Activated B cell treated with CpG ODN at 0.5 μM for 24 hours (primary cell): ENCODE data around the gene PCDHB12. TPM values are rescaled to one million over a fixed set of nuclear protein-coding genes. Genes with fewer than 3 reads are reported as not detected.
"Not testable (repeated sequence)": the region's sequence is repeated elsewhere in the genome, so short reads cannot be mapped to it uniquely, and the experiment has no call there.

Experiments used
- ATAC-seq: fragments of 200-7000 bp; cut with Tn5 transposase; one replicate; pipeline ENCODE4 v1.10.0; 2021; ENCODE audit warnings: low read depth, mild to moderate bottlenecking, moderate library complexity
- CTCF ChIA-PET: fragments of 350-600 bp; sonication (Branson Sonifier 250); formaldehyde crosslinking; loops from one replicate; lab custom pipeline; 2021; ENCODE audit warnings: antibody characterized with exemption; lab: Charles Lee
- POLR2A ChIA-PET: fragments of 350-600 bp; sonication (Branson Sonifier 250); formaldehyde crosslinking; loops from one replicate; lab custom pipeline; 2021; ENCODE audit warnings: antibody characterized with exemption; lab: Charles Lee
- DNase-seq: peaks from one replicate; pipeline ENCODE4 v3.0.0; 2022
- H3K27ac Mint-ChIP-seq: one replicate; pipeline ENCODE4 v1.8.0; 2020; ENCODE audit warnings: mixed read lengths
- H3K27me3 Mint-ChIP-seq: one replicate; pipeline ENCODE4 v1.8.0; 2021; ENCODE audit warnings: mixed read lengths
- H3K36me3 Mint-ChIP-seq: one replicate; pipeline ENCODE4 v1.8.0; 2021; ENCODE audit warnings: low read depth, mixed read lengths
- H3K4me1 Mint-ChIP-seq: one replicate; pipeline ENCODE4 v1.8.0; 2021; ENCODE audit warnings: mixed read lengths
- H3K4me3 Mint-ChIP-seq: one replicate; pipeline ENCODE4 v1.8.0; 2020; ENCODE audit warnings: mild to moderate bottlenecking, mixed read lengths
- H3K9me3 Mint-ChIP-seq: one replicate; pipeline ENCODE4 v1.8.0; 2020; ENCODE audit warnings: mixed read lengths
- intact Hi-C: fragments of 100-400 bp; cut with micrococcal nuclease; formaldehyde crosslinking; loops from one replicate; pipeline ENCODE4 v1.15.1; 2024
- total RNA-seq: library from RNA; stranded (reverse); gene quantifications from 2 replicates; pipeline ENCODE4 v1.2.3, GENCODE V29; 2022
- TF ChIP-seq, protein P1 (sequence below): fragments of 200-600 bp; IDR thresholded peaks from one replicate; pipeline ENCODE4 v1.8.0; 2022; ENCODE audit warnings: antibody characterized with exemption, mild to moderate bottlenecking

PCDHB12 gene
- total RNA-seq, 1 donor from 2014 or later, result not detected

DNA sequence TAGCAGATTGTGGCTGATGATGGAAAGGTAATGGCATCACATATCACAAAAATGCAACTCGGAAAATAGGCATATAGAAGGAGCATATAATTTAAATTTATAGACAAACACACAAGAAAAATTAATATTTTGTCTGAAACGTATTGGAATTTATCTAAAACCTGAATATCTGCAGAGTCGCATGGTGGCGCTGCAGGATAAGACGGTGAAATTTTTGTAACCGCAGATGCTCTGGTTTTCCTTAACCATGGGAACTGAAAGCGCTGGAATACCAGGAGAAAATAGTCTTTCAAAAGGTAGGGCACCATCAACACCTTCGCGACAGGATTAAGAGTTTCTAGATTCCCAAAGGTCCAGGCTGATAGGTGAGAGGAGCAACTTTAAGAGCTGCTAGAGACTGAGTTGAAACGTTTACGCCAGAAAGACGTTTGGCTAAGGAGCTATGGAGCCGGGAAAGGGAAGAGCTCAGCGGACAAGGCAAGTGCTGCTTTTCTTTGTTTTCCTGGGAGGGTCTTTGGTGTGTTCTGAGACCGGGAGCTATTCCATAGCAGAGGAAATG, 25.7 kb downstream of the PCDHB12 start:
- CTCF ChIA-PET, result no interaction called here
- intact Hi-C loops, result no loop called here

DNA sequence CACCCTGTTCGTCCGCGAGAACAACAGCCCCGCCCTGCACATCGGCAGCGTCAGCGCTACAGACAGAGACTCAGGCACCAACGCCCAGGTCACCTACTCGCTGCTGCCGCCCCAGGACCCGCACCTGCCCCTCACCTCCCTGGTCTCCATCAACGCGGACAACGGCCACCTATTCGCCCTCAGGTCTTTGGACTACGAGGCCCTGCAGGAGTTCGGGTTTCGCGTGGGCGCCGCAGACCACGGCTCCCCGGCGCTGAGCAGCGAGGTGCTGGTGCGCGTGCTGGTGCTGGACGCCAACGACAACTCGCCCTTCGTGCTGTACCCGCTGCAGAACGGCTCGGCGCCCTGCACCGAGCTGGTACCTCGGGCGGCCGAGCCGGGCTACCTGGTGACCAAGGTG, 27.4 kb downstream of the PCDHB12 start:
- POLR2A ChIA-PET, CTCF ChIA-PET, H3K4me1 Mint-ChIP-seq, H3K4me3 Mint-ChIP-seq, intact Hi-C loops, DNase-seq, ATAC-seq, H3K27ac Mint-ChIP-seq: not testable (repeated sequence)
- Mint-ChIP-seq H3K9me3 (peaks cover 46% of the 10 kb centered on the region), H3K27me3 (peaks cover 17% of the 10 kb centered on the region), H3K36me3 (peaks cover 13% of the 10 kb centered on the region)

More for the DNA sequence above, 25.7 kb downstream of the PCDHB12 start:
- Mint-ChIP-seq H3K27me3 (peaks cover 5% of the 10 kb centered on the region), H3K27ac (no peak overlapping the region), H3K4me3 (no peak overlapping the region), H3K9me3 (peaks cover 31% of the 10 kb centered on the region), H3K4me1 (no peaks in the 10 kb centered on the region), H3K36me3 (peaks cover 4% of the 10 kb centered on the region)
- POLR2A ChIA-PET, result no interaction called here
- ATAC-seq (no peak), DNase-seq (no peak)
- TF ChIP-seq, protein P1, sequence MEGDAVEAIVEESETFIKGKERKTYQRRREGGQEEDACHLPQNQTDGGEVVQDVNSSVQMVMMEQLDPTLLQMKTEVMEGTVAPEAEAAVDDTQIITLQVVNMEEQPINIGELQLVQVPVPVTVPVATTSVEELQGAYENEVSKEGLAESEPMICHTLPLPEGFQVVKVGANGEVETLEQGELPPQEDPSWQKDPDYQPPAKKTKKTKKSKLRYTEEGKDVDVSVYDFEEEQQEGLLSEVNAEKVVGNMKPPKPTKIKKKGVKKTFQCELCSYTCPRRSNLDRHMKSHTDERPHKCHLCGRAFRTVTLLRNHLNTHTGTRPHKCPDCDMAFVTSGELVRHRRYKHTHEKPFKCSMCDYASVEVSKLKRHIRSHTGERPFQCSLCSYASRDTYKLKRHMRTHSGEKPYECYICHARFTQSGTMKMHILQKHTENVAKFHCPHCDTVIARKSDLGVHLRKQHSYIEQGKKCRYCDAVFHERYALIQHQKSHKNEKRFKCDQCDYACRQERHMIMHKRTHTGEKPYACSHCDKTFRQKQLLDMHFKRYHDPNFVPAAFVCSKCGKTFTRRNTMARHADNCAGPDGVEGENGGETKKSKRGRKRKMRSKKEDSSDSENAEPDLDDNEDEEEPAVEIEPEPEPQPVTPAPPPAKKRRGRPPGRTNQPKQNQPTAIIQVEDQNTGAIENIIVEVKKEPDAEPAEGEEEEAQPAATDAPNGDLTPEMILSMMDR, result no peak

DNA sequence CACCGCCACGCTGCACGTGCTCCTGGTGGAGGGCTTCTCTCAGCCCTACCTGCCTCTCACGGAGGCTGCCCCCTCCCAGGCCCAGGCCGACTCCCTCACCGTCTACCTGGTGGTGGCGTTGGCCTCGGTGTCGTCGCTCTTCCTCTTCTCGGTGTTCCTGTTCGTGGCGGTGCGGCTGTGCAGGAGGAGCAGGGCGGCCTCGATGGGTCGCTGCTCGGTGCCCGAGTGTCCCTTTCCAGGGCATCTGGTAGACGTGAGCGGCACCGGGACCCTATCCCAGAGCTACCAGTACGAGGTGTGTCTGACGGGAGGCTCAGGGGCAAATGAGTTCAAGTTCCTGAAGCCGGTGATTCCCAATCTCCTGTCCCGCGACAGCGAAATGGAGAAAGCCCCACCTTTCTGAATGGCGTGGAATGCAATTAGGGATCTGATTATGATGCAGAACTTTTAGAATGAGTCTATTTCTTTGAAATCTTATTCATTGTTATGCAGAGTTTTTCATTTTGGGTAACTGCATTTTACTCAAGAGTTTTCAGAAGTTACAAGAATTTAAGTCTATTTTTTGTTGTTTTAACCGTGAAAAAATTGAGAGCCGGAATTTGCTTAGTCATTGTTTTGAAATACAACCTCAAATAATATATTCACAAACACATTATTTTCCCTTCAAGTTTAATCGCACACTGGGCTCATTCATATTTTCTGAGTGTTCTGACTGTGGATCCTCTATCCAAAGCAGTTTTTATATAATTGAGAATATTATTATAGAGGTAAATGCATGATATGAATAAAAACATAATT, 28.2 kb downstream of the PCDHB12 start:
- H3K9me3 Mint-ChIP-seq, result peaks cover 47% of the 10 kb centered on the region
- peaks cover 14% of the 10 kb centered on the region for H3K36me3 Mint-ChIP-seq
- peaks cover 17% of the 10 kb centered on the region for H3K27me3 Mint-ChIP-seq
- no peak for DNase-seq
- no peak for ATAC-seq
- TF ChIP-seq, protein P1, result no peak
- H3K4me3 Mint-ChIP-seq, result no peak overlapping the region
- CTCF ChIA-PET, result no interaction called here
- no peak overlapping the region for H3K27ac Mint-ChIP-seq
- POLR2A ChIA-PET, result no interaction called here
- intact Hi-C loops, result no loop called here
- no peaks in the 10 kb centered on the region for H3K4me1 Mint-ChIP-seq

DNA sequence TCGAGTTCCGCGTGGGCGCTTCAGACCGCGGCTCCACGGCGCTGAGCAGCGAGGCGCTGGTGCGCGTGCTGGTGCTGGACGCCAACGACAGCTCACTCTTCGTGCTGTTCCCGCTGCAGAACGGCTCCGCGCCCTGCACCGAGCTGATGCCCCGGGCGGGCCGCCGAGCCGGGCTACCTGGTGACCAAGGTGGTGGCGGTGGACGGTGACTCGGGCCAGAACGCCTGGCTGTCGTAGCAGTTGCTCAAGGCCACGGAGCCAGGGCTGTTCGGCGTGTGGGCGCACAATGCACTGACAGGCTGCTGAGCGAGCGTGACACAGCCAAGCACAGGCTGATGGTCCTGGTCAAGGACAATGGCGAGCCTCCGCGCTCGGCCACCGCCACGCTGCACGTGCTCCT, 33.0 kb downstream of the PCDHB12 start:
- TF ChIP-seq, protein P1, result no peak
- no peak for DNase-seq
- Mint-ChIP-seq H3K4me1 (no peaks in the 10 kb centered on the region), H3K36me3 (peaks cover 19% of the 10 kb centered on the region), H3K27ac (no peak overlapping the region), H3K4me3 (no peak overlapping the region), H3K27me3 (peaks cover 28% of the 10 kb centered on the region), H3K9me3 (peaks cover 39% of the 10 kb centered on the region)
- POLR2A ChIA-PET, result no interaction called here
- intact Hi-C loops, result no loop called here
- CTCF ChIA-PET, result no interaction called here
- ATAC-seq, result no peak

- ATAC-seq (no peak), DNase-seq (no peak)
- Mint-ChIP-seq H3K9me3 (peaks cover 49% of the 10 kb centered on the region), H3K36me3 (peaks cover 22% of the 10 kb centered on the region), H3K4me1 (no peaks in the 10 kb centered on the region), H3K4me3 (no peak within 1 kb of the TSS), H3K27ac (no peak within 1 kb of the TSS), H3K27me3 (peaks cover 17% of the 10 kb centered on the region)
- TF ChIP-seq, protein P1, result no peak
- ChIA-PET POLR2A (no interaction called here), CTCF (interaction anchor here (0.6 to 1.0 kb wide), 2 partner anchors 225 to 319 kb away, joined by 3 to 4 read pairs; no protein-coding TSS in a partner anchor)
- intact Hi-C loops, result no loop called here
These were observed 36.8 kb downstream of the PCDHB12 start, which contains the start of gene PCDHB15 for GRCh38 chr5:141245250-141245717. Gene PCDHB15 (plus strand): TSS chr5:141245395. CDS start chr5:141245579, 184 bp downstream.

DNA sequence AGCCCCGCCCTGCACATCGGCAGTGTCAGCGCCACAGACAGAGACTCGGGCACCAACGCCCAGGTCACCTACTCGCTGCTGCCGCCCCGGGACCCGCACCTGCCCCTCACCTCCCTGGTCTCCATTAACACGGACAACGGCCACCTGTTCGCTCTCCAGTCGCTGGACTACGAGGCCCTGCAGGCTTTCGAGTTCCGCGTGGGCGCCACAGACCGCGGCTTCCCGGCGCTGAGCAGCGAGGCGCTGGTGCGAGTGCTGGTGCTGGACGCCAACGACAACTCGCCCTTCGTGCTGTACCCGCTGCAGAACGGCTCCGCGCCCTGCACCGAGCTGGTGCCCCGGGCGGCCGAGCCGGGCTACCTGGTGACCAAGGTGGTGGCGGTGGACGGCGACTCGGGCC, 38.5 kb downstream of the PCDHB12 start:
- DNase-seq, POLR2A ChIA-PET, H3K4me1 Mint-ChIP-seq, CTCF ChIA-PET, H3K4me3 Mint-ChIP-seq, intact Hi-C loops, H3K27ac Mint-ChIP-seq, ATAC-seq: not testable (repeated sequence)
- H3K27me3 Mint-ChIP-seq, result peaks cover 11% of the 10 kb centered on the region
- peaks cover 16% of the 10 kb centered on the region for H3K36me3 Mint-ChIP-seq
- H3K9me3 Mint-ChIP-seq, result peaks cover 39% of the 10 kb centered on the region

DNA sequence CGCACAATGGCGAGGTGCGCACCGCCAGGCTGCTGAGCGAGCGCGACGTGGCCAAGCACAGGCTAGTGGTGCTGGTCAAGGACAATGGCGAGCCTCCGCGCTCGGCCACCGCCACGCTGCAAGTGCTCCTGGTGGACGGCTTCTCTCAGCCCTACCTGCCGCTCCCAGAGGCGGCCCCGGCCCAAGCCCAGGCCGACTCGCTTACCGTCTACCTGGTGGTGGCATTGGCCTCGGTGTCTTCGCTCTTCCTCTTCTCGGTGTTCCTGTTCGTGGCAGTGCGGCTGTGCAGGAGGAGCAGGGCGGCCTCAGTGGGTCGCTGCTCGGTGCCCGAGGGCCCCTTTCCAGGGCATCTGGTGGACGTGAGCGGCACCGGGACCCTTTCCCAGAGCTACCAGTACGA, 38.9 kb downstream of the PCDHB12 start:
- Mint-ChIP-seq H3K9me3 (peaks cover 39% of the 10 kb centered on the region), H3K27me3 (peaks cover 11% of the 10 kb centered on the region), H3K36me3 (peaks cover 16% of the 10 kb centered on the region)
- H3K4me3 Mint-ChIP-seq, H3K27ac Mint-ChIP-seq, POLR2A ChIA-PET, intact Hi-C loops, H3K4me1 Mint-ChIP-seq, ATAC-seq, CTCF ChIA-PET, DNase-seq: not testable (repeated sequence)
